OCI-LY7 (cell line): ENCODE data around the gene MRAP. TPM values are rescaled to one million over a fixed set of nuclear protein-coding genes. Genes with fewer than 3 reads are reported as not detected.

ENCODE experiments used
- Bru-seq: library from RNA; stranded (reverse); fragments of 400-500 nt; gene quantifications from one replicate; lab custom pipeline; 2021; lab: Mats Ljungman, UMichigan
- BruChase-seq, 2 experiments: library from RNA; stranded (reverse); fragments of 400-500 nt; gene quantifications; one replicate each; lab custom pipeline; 2021; lab: Mats Ljungman, UMichigan
- BruUV-seq: library from RNA; stranded (reverse); fragments of 400-500 nt; replicated peaks from 2 replicates; lab custom pipeline; 2021; lab: Mats Ljungman, UMichigan
- CTCF ChIA-PET: fragments of 300-600 bp; sonication (Branson Sonifier 250); formaldehyde crosslinking; loops from one replicate; lab custom pipeline; 2022; ENCODE audit warnings: antibody characterized with exemption; ENCODE audit not compliant: unreplicated experiment; lab: Charles Lee
- POLR2A ChIA-PET: fragments of 300-600 bp; sonication (Branson Sonifier 250); formaldehyde crosslinking; loops from one replicate; lab custom pipeline; 2022; ENCODE audit warnings: antibody characterized with exemption; lab: Charles Lee
- DNase-seq: peaks from one replicate; pipeline ENCODE4 v3.0.0-alpha.2; 2015; ENCODE audit warnings: low spot score
- H2AFZ ChIP-seq: fragments of 200-600 bp; sonication (generic), shearing (Covaris generic); 2 replicates; pipeline ENCODE4 v1.6.1; 2014; ENCODE audit warnings: mild to moderate bottlenecking, antibody characterized with exemption, low read length, moderate library complexity
- H3K27ac ChIP-seq: fragments of 200-600 bp; sonication (generic); 2 replicates; pipeline ENCODE4 v1.5.1; 2014; ENCODE audit warnings: mixed run types, low read depth, mild to moderate bottlenecking, moderate library complexity, low read length, inconsistent platforms; ENCODE audit not compliant: poor library complexity, severe bottlenecking
- H3K36me3 ChIP-seq: fragments of 200-600 bp; sonication (generic); 2 replicates; pipeline ENCODE4 v1.6.1; 2014; ENCODE audit warnings: mild to moderate bottlenecking, antibody characterized with exemption, low read length, moderate library complexity, mixed read lengths; ENCODE audit not compliant: insufficient read depth
- H3K4me1 ChIP-seq: fragments of 200-600 bp; sonication (generic); 2 replicates; pipeline ENCODE4 v1.5.1; 2014; ENCODE audit warnings: mild to moderate bottlenecking, low read length; ENCODE audit not compliant: insufficient read depth, poor library complexity, severe bottlenecking
- H3K4me2 ChIP-seq: fragments of 200-600 bp; sonication (generic); 2 replicates; pipeline ENCODE4 v1.6.1; 2014; ENCODE audit warnings: mild to moderate bottlenecking, low read length
- H3K4me3 ChIP-seq: fragments of 200-600 bp; sonication (generic); 2 replicates; pipeline ENCODE4 v1.5.1; 2014; ENCODE audit warnings: mild to moderate bottlenecking, low read depth, low read length; ENCODE audit not compliant: poor library complexity, severe bottlenecking
- H3K79me2 ChIP-seq: fragments of 200-600 bp; sonication (generic); 2 replicates; pipeline ENCODE4 v1.6.1; 2016; ENCODE audit warnings: low read depth, mild to moderate bottlenecking, low read length, moderate library complexity, mixed read lengths; ENCODE audit not compliant: insufficient read depth
- H3K9me2 ChIP-seq: fragments of 200-600 bp; sonication (generic); 2 replicates; pipeline ENCODE4 v1.6.1; 2016; ENCODE audit warnings: mild to moderate bottlenecking, low read length, mixed read lengths; ENCODE audit not compliant: insufficient read depth
- H3K9me3 ChIP-seq: fragments of 200-600 bp; sonication (generic); 2 replicates; pipeline ENCODE4 v1.6.1; 2014; ENCODE audit warnings: mild to moderate bottlenecking, mixed run types, low read length, mixed read lengths
- H4K20me1 ChIP-seq: fragments of 200-600 bp; sonication (generic); 2 replicates; pipeline ENCODE4 v1.6.1; 2014; ENCODE audit warnings: mild to moderate bottlenecking, antibody characterized with exemption, low read length, moderate library complexity, mixed read lengths; ENCODE audit not compliant: insufficient read depth
- CTCF ChIP-seq: fragments of 200-600 bp; sonication (generic); conservative IDR thresholded peaks from 2 replicates; pipeline ENCODE4 v1.5.1; 2014; ENCODE audit warnings: mild to moderate bottlenecking, antibody characterized with exemption, low read length, moderate library complexity, mixed read lengths
- EZH2phosphoT487 ChIP-seq: fragments of 200-600 bp; sonication (generic); IDR thresholded peaks from 2 replicates; pipeline ENCODE4 v1.6.1; 2018; ENCODE audit warnings: low read depth, borderline replicate concordance, mild to moderate bottlenecking, mixed run types, antibody characterized with exemption, low read length, moderate library complexity, mixed read lengths
- intact Hi-C: fragments of 100-400 bp; cut with micrococcal nuclease; formaldehyde crosslinking; loops from one replicate; pipeline ENCODE4 v1.10.0; 2022; ENCODE audit not compliant: unreplicated experiment
- long read RNA-seq: library from polyadenylated mRNA; stranded (forward); transcript quantifications from one replicate; pipeline ENCODE4 v2.0.0, GENCODE V29; 2022
- total RNA-seq, 2 experiments: library from RNA; depleted of rRNA in 1 of 2; stranded (reverse); fragments of >200 nt in 1 of 2; shearing (Covaris generic) in 1 of 2; gene quantifications; 2 replicates each; pipeline ENCODE4 v1.2.3, GENCODE V29; 2014 to 2022

Gene MRAP
- total RNA-seq (2014; rRNA removed; shearing (Covaris generic)) (not detected in 2 replicates), total RNA-seq (2022) (not detected in 2 replicates), Bru-seq, nascent RNA (not detected), BruChase-seq, experiment 1, labeled RNA remaining after a 6-hour chase (percentile 6 among the genes with signal in this experiment), BruChase-seq, experiment 2, labeled RNA remaining after a 2-hour chase (not detected)
- long read RNA-seq, partial matches to known transcripts: 0 of 1 reads
- long read RNA-seq, other reads (novel, unspliced or antisense): 1 of 1 reads

- Histone ChIP-seq H3K9me3 (no peaks in the 10 kb centered on the region), H3K36me3 (peaks cover 20% of the 10 kb centered on the region; the same call in 1 of the 2 replicates), H3K27ac (no peak within 1 kb of the TSS), H4K20me1 (no peaks in the 10 kb centered on the region), H3K9me2 (no peaks in the 10 kb centered on the region), H3K4me2 (no peak within 1 kb of the TSS), H3K4me3 (no peak within 1 kb of the TSS), H3K79me2 (no peaks in the 10 kb centered on the region), H2AFZ (no peak within 1 kb of the TSS), H3K4me1 (no peaks in the 10 kb centered on the region)
- intact Hi-C loops: no loop called here
- no TSS peak for BruUV-seq
- DNase-seq: no peak
- ChIA-PET POLR2A (no interaction called here), CTCF (interaction anchor here (0.6 kb wide), 1 partner anchor 11 kb away, joined by 4 read pairs; no protein-coding TSS in a partner anchor)
- TF ChIP-seq CTCF (no peak), EZH2phosphoT487 (no peak)
These were observed at the start of gene MRAP for GRCh38 chr21:32298658-32299081. Gene MRAP, plus strand, starts transcription at chr21:32298855. Its CDS starts 117 bp downstream, at chr21:32298972.

GRCh38 chr21:32249511-32250280 lies 49.0 kb upstream of the MRAP start:
- ChIA-PET POLR2A (interaction anchor here (0.6 kb wide), 1 partner anchor 9 kb away, joined by 3 read pairs; no protein-coding TSS in a partner anchor), CTCF (no interaction called here)
- Histone ChIP-seq H3K4me1 (no peaks in the 10 kb centered on the region), H3K4me3 (no peak overlapping the region), H3K27ac (no peak overlapping the region), H3K9me3 (no peaks in the 10 kb centered on the region), H4K20me1 (no peaks in the 10 kb centered on the region), H2AFZ (no peak overlapping the region), H3K4me2 (no peak overlapping the region), H3K9me2 (no peaks in the 10 kb centered on the region), H3K79me2 (no peaks in the 10 kb centered on the region), H3K36me3 (no peaks in the 10 kb centered on the region)
- no peak for DNase-seq
- TF ChIP-seq EZH2phosphoT487 (no peak), CTCF (no peak)
- intact Hi-C loops: loop anchor here (10.0 kb wide), 1 partner anchor 155 kb away; no protein-coding TSS in a partner anchor
- no TSS peak for BruUV-seq
